SK-N-SH (cell line): ENCODE data around the gene ANKMY2.

Experiments used
- EP300 ChIP-seq, 2 experiments: IDR thresholded peaks; 2 replicates each; pipeline versions ENCODE4 v1.4.0 to v1.6.1; 2012; ENCODE audit warnings: borderline replicate concordance in 1 of 2, low read depth in 1 of 2, low read length in 1 of 2
- EZH2phosphoT487 ChIP-seq: fragments of 200-600 bp; sonication (generic); IDR thresholded peaks from 2 replicates; pipeline ENCODE4 v1.6.1; 2017; ENCODE audit warnings: low read depth, mixed run types, mild to moderate bottlenecking, antibody characterized with exemption, moderate library complexity, borderline replicate concordance
- FOSL2 ChIP-seq: IDR thresholded peaks from 2 replicates; pipeline ENCODE4 v1.4.0; 2012; ENCODE audit warnings: low read depth, mild to moderate bottlenecking, moderate library complexity, borderline replicate concordance
- RCOR1 ChIP-seq: fragments of 150-350 bp; IDR thresholded peaks from 2 replicates; pipeline ENCODE4 v1.6.1; 2017; ENCODE audit warnings: antibody characterized with exemption, low read length
- SMC3 ChIP-seq: IDR thresholded peaks from 2 replicates; pipeline ENCODE4 v1.6.1; 2012; ENCODE audit warnings: low read depth, low read length, improper control_type of control experiment
- TCF12 ChIP-seq: IDR thresholded peaks from 2 replicates; pipeline ENCODE4 v1.4.0; 2012
- TF ChIP-seq, protein P1 (sequence below): fragments of 200-600 bp; sonication (generic); IDR thresholded peaks from 2 replicates; pipeline ENCODE4 v1.6.1; 2017; ENCODE audit warnings: antibody characterized with exemption, mild to moderate bottlenecking, moderate library complexity
- TF ChIP-seq, protein P2 (sequence below): IDR thresholded peaks from 2 replicates; pipeline ENCODE4 v1.6.1; 2012; ENCODE audit warnings: mild to moderate bottlenecking, low read depth, low read length, moderate library complexity
- TF ChIP-seq, protein P3 (sequence below): fragments of 150-350 bp; IDR thresholded peaks from 2 replicates; pipeline ENCODE4 v1.6.1; 2017; ENCODE audit warnings: antibody characterized with exemption, low read length, low read depth, borderline replicate concordance

DNA sequence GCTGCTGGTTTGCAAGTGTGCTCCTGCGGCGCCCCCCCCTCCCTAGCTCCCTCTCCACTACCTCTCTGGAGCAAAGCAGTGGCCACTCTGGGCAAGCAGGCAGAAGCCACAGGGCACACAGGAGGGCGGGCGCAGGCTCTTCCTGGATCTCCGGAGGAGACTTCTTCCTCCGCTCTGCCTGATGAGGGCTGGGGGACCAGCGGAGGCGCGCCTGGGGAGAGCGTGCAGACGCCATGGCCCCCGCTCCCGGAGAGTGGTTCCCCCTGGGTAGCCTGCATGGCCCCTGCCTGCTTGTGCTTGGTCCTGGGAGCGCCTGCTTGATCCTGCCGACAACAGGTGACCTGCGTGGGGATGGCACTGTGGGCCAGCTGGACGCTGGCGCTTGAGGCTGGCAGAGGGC, 29.0 kb downstream of the ANKMY2 start:
- TF ChIP-seq, protein P1, sequence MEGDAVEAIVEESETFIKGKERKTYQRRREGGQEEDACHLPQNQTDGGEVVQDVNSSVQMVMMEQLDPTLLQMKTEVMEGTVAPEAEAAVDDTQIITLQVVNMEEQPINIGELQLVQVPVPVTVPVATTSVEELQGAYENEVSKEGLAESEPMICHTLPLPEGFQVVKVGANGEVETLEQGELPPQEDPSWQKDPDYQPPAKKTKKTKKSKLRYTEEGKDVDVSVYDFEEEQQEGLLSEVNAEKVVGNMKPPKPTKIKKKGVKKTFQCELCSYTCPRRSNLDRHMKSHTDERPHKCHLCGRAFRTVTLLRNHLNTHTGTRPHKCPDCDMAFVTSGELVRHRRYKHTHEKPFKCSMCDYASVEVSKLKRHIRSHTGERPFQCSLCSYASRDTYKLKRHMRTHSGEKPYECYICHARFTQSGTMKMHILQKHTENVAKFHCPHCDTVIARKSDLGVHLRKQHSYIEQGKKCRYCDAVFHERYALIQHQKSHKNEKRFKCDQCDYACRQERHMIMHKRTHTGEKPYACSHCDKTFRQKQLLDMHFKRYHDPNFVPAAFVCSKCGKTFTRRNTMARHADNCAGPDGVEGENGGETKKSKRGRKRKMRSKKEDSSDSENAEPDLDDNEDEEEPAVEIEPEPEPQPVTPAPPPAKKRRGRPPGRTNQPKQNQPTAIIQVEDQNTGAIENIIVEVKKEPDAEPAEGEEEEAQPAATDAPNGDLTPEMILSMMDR = no peak
- TF ChIP-seq EZH2phosphoT487 = no peak
- no peak for TF ChIP-seq FOSL2
- TF ChIP-seq, protein P2, sequence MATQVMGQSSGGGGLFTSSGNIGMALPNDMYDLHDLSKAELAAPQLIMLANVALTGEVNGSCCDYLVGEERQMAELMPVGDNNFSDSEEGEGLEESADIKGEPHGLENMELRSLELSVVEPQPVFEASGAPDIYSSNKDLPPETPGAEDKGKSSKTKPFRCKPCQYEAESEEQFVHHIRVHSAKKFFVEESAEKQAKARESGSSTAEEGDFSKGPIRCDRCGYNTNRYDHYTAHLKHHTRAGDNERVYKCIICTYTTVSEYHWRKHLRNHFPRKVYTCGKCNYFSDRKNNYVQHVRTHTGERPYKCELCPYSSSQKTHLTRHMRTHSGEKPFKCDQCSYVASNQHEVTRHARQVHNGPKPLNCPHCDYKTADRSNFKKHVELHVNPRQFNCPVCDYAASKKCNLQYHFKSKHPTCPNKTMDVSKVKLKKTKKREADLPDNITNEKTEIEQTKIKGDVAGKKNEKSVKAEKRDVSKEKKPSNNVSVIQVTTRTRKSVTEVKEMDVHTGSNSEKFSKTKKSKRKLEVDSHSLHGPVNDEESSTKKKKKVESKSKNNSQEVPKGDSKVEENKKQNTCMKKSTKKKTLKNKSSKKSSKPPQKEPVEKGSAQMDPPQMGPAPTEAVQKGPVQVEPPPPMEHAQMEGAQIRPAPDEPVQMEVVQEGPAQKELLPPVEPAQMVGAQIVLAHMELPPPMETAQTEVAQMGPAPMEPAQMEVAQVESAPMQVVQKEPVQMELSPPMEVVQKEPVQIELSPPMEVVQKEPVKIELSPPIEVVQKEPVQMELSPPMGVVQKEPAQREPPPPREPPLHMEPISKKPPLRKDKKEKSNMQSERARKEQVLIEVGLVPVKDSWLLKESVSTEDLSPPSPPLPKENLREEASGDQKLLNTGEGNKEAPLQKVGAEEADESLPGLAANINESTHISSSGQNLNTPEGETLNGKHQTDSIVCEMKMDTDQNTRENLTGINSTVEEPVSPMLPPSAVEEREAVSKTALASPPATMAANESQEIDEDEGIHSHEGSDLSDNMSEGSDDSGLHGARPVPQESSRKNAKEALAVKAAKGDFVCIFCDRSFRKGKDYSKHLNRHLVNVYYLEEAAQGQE = no peak
- TF ChIP-seq, protein P3, sequence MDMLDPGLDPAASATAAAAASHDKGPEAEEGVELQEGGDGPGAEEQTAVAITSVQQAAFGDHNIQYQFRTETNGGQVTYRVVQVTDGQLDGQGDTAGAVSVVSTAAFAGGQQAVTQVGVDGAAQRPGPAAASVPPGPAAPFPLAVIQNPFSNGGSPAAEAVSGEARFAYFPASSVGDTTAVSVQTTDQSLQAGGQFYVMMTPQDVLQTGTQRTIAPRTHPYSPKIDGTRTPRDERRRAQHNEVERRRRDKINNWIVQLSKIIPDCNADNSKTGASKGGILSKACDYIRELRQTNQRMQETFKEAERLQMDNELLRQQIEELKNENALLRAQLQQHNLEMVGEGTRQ = no peak
- no peak for TF ChIP-seq SMC3
- TF ChIP-seq RCOR1 = no peak
- TF ChIP-seq TCF12 = no peak
- no peak for TF ChIP-seq EP300 (IDR thresholded peaks at IDR 0.05; ENCODE audit: borderline replicate concordance in 1 of 2, low read depth in 1 of 2, low read length in 1 of 2)
